Suprapubic skin (tissue), 4 donors: Measurements from ENCODE around the gene FAM83G. TPM values are rescaled to one million over a fixed set of nuclear protein-coding genes. Genes with fewer than 3 reads are reported as not detected.
"Not testable (repeated sequence)": the region's sequence is repeated elsewhere in the genome, so short reads cannot be mapped to it uniquely, and the experiment has no call there.

Experiments
- DNase-seq, 2 donors: peaks; one replicate each; pipeline ENCODE4 v3.0.0-alpha.2; 2019; ENCODE audit warnings: low spot score in 2 of 2
- H3K27ac ChIP-seq: fragments of 200-600 bp; sonication (generic); one replicate; pipeline ENCODE4 v1.5.1; 2019
- H3K27me3 ChIP-seq: fragments of 200-600 bp; sonication (generic); one replicate; pipeline ENCODE4 v1.5.1; 2019
- H3K36me3 ChIP-seq: fragments of 200-600 bp; sonication (generic); one replicate; pipeline ENCODE4 v1.5.1; 2019
- H3K4me1 ChIP-seq: fragments of 200-600 bp; sonication (generic); one replicate; pipeline ENCODE4 v1.5.1; 2019
- H3K4me3 ChIP-seq: fragments of 200-600 bp; sonication (generic); one replicate; pipeline ENCODE4 v1.5.1; 2019; ENCODE audit warnings: mild to moderate bottlenecking
- H3K9me3 ChIP-seq: fragments of 200-600 bp; sonication (generic); one replicate; pipeline ENCODE4 v1.5.1; 2019
- EP300 ChIP-seq: sonication (generic); formaldehyde crosslinking; IDR thresholded peaks from one replicate; pipeline ENCODE4 v1.6.1; 2017; ENCODE audit warnings: antibody characterized with exemption
- POLR2A ChIP-seq, 2 donors: fragments of 450-650 bp; IDR thresholded peaks; one replicate each; pipeline ENCODE4 v1.6.1; 2017; ENCODE audit warnings: antibody characterized with exemption in 2 of 2, mild to moderate bottlenecking in 2 of 2, moderate library complexity in 2 of 2
- POLR2AphosphoS5 ChIP-seq, 3 donors: sonication (generic); formaldehyde crosslinking; IDR thresholded peaks; one replicate each; pipeline ENCODE4 v1.6.1; 2017; ENCODE audit warnings: antibody characterized with exemption in 3 of 3
- WGBS: methylation state at CpG from one replicate; pipeline ENCODE4 v1.1.5; 2018; 5-methylcytosine and 5-hydroxymethylcytosine counted together
- total RNA-seq, 4 donors: library from RNA; depleted of rRNA; stranded (reverse); fragments of >200 nt; gene quantifications; one replicate each; pipeline ENCODE4 v1.1.0, GENCODE V29; 2016
- TF ChIP-seq, protein P1 (sequence below), 2 donors: fragments of 200-600 bp in 1 of 2; fragments of 450-650 bp in 1 of 2; sonication (generic) in 1 of 2; IDR thresholded peaks; one replicate each; pipeline ENCODE4 v1.5.1; 2016 to 2019; ENCODE audit warnings: antibody characterized with exemption in 2 of 2, mild to moderate bottlenecking in 1 of 2, moderate library complexity in 1 of 2

FAM83G gene
- 100 to 1,000 TPM; 205 to 261 (median 210) TPM for total RNA-seq

DNA sequence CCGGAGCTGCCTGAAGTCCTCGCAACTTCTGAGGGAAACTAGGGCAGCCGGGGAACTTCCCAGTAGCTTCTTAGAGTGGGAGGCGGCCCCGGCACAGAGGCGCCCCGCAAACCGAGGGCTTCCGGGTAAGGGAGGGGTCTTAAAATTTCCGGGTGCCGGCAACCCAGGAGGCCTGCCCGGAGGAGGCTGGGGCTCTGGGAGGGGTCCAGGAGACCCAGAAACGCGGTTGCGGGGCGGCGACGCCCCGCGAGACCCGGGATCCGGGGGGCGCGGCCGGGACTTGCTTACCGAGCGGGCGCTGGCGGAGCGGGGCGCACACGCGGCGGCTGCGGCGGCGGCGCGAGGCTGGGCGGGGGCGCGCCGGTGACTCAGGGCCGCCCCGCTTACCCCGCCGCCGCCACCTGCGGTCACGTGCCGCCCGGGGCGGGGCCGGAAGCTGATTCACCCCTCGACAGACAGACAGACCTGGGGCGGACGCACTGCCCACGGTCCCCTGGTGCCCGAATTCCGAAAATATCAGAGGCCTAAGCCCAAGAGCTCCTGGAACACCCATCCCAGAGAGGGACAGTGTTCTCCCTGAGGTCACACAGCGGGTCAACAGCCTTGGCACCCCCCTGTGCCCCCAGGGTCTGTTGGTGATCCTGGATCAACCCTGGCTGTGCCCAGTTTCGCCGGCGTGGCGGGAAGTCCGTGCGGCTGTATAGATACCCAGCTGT lies at the start of gene FAM83G:
FAM83G (minus strand) TSS at position 344 of the 716 bp plus-strand sequence. CDS start 723 bp downstream, outside the sequence.
- peaks cover 54% of the 10 kb centered on the region for H3K4me1 ChIP-seq
- no peaks in the 10 kb centered on the region for H3K27me3 ChIP-seq
- TF ChIP-seq EP300 (no peak), POLR2AphosphoS5 (IDR thresholded peaks at IDR 0.05) (no peak), POLR2A (IDR thresholded peaks at IDR 0.05) (no peak)
- TF ChIP-seq, protein P1, sequence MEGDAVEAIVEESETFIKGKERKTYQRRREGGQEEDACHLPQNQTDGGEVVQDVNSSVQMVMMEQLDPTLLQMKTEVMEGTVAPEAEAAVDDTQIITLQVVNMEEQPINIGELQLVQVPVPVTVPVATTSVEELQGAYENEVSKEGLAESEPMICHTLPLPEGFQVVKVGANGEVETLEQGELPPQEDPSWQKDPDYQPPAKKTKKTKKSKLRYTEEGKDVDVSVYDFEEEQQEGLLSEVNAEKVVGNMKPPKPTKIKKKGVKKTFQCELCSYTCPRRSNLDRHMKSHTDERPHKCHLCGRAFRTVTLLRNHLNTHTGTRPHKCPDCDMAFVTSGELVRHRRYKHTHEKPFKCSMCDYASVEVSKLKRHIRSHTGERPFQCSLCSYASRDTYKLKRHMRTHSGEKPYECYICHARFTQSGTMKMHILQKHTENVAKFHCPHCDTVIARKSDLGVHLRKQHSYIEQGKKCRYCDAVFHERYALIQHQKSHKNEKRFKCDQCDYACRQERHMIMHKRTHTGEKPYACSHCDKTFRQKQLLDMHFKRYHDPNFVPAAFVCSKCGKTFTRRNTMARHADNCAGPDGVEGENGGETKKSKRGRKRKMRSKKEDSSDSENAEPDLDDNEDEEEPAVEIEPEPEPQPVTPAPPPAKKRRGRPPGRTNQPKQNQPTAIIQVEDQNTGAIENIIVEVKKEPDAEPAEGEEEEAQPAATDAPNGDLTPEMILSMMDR (IDR thresholded peaks at IDR 0.05), result no peak
- no peaks in the 10 kb centered on the region for H3K36me3 ChIP-seq
- no peaks in the 10 kb centered on the region for H3K9me3 ChIP-seq
- 9% methylated on average over 39 of the region's 67 CpGs for WGBS
- DNase-seq, result no peak
- H3K4me3 ChIP-seq, result peak within 1 kb of the TSS; percentile 68
- H3K27ac ChIP-seq, result peak within 1 kb of the TSS; percentile 88

- not testable (repeated sequence) for H3K4me3 ChIP-seq, H3K27me3 ChIP-seq, H3K9me3 ChIP-seq, H3K4me1 ChIP-seq, DNase-seq, H3K27ac ChIP-seq, H3K36me3 ChIP-seq
- no CpG with 5 or more reads among the region's 7 CpGs for WGBS
Observed at GRCh38 chr17:19048826-19049225, 44.3 kb upstream of the FAM83G start.

GRCh38 chr17:19047510-19047909 lies 42.9 kb upstream of the FAM83G start:
- H3K27me3 ChIP-seq, H3K4me3 ChIP-seq, H3K4me1 ChIP-seq, H3K9me3 ChIP-seq, H3K36me3 ChIP-seq, H3K27ac ChIP-seq: not testable (repeated sequence)
- DNase-seq, result peak in 1 of 2 donors; percentile 37
- WGBS, result 100% methylated on average over 3 of the region's 7 CpGs

- not testable (repeated sequence) for H3K27me3 ChIP-seq, H3K27ac ChIP-seq, H3K4me3 ChIP-seq, H3K36me3 ChIP-seq, H3K9me3 ChIP-seq, DNase-seq, H3K4me1 ChIP-seq
- WGBS, result no CpG with 5 or more reads among the region's 12 CpGs
Observed at GRCh38 chr17:19046782-19047375, 42.3 kb upstream of the FAM83G start, which contains the start of gene GRAP. Gene GRAP, minus strand, starts transcription at chr17:19046957. Its CDS starts 31 bp downstream, at chr17:19046926.

DNA sequence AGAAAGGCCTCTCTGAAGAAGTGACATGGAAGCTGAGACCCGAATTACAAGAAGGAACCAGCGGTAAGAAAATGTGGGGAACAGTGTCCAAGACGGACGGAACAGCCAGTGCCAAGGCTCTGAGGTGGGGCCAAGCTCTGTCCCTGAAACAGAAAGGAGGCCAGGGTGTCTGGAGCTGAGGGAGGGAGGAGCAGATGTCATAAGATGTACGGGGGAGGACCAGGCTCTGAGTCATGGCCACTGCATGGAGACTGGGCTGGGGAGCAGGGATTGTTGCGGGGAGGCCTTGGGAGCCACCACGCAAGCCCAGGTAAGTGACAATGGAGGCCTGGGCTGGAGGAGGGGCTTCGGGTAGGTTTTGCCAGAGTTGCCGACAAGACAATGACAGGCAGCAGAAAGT lies 40.1 kb upstream of the FAM83G start:
- not testable (repeated sequence) for H3K4me1 ChIP-seq, H3K36me3 ChIP-seq, DNase-seq, H3K27ac ChIP-seq, H3K27me3 ChIP-seq, H3K9me3 ChIP-seq, H3K4me3 ChIP-seq
- no CpG with 5 or more reads among the region's 9 CpGs for WGBS

- H3K36me3 ChIP-seq, H3K4me3 ChIP-seq, H3K9me3 ChIP-seq, DNase-seq, H3K27ac ChIP-seq, H3K4me1 ChIP-seq, H3K27me3 ChIP-seq: not testable (repeated sequence)
- WGBS, result no CpG with 5 or more reads among the region's 8 CpGs
Observed at GRCh38 chr17:19043032-19043431, 38.5 kb upstream of the FAM83G start.

DNA sequence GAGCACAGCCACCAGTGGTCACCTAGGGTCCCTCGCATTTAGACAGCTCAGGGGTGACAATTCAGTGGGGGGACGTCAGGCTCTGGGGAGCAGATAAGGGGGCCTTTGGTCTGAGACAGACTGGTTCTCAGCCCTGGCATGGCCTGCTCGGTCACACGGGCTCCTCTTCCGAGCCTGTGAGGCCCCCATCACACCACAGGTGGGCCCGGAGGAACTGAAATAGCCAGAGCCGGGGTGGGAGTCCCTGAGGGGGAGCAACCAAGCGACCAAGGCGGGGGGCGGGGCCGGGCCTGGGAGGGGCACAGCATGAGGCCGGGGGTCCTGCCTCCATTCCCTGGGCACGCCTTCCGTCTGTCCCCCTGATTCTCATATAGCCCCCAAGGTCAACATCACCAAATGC lies 37.8 kb upstream of the FAM83G start:
- DNase-seq, H3K4me1 ChIP-seq, H3K27ac ChIP-seq, H3K27me3 ChIP-seq, H3K9me3 ChIP-seq, H3K36me3 ChIP-seq, H3K4me3 ChIP-seq: not testable (repeated sequence)
- WGBS, result no CpG with 5 or more reads among the region's 14 CpGs

- H3K4me1 ChIP-seq, H3K27ac ChIP-seq, H3K9me3 ChIP-seq, H3K4me3 ChIP-seq, H3K36me3 ChIP-seq, H3K27me3 ChIP-seq: not testable (repeated sequence)
- no CpG with 5 or more reads among the region's 10 CpGs for WGBS
- DNase-seq, result peak in 1 of 2 donors; percentile 32
Observed at GRCh38 chr17:19041871-19042270, 37.3 kb upstream of the FAM83G start.

DNA sequence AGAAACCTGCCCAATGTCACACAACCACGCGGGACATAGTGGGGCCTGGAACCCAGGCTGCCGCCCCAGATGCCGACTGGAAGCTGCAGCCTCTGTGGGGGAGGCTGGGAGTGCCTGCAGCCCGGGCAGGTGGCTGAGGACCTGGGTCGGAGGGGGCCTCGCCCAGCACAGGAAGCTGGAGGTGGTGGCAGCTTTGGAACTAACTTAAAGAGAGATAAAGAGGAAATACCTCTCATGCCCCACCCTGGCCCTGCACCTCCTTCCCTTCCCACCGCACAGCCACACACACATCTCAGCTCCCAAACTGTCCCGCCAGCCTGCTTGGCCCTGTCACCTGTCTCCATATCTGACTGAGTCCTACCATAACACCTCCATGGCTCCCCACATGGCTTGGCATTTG lies 35.8 kb upstream of the FAM83G start:
- no CpG with 5 or more reads among the region's 9 CpGs for WGBS
- H3K4me1 ChIP-seq, H3K9me3 ChIP-seq, DNase-seq, H3K27ac ChIP-seq, H3K4me3 ChIP-seq, H3K36me3 ChIP-seq, H3K27me3 ChIP-seq: not testable (repeated sequence)

- not testable (repeated sequence) for H3K4me3 ChIP-seq, H3K4me1 ChIP-seq, H3K9me3 ChIP-seq, H3K36me3 ChIP-seq, H3K27ac ChIP-seq, H3K27me3 ChIP-seq, DNase-seq
- no CpG with 5 or more reads among the region's 12 CpGs for WGBS
Observed at GRCh38 chr17:19038730-19039129, 34.2 kb upstream of the FAM83G start.

DNA sequence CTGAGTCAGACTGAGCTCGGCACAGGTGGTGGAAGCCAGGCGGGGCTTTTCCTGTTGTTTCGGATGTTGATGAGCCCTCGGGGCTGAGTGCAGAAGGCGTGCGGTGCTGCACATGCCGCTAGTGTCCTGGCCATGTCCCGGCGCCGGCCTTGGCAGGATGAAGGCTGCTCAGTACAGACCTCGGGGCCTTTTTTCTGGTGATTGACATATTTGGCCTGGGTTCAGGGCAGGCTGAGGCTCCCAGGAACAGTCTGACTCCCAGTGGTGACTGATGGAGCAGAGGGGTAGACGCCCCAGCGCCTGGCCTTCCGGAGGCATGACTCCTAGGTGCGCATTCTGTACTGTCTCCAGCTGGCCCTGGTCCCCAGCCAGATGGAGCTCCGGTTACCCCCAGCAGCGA lies 33.4 kb upstream of the FAM83G start:
- not testable (repeated sequence) for H3K4me1 ChIP-seq, DNase-seq

DNA sequence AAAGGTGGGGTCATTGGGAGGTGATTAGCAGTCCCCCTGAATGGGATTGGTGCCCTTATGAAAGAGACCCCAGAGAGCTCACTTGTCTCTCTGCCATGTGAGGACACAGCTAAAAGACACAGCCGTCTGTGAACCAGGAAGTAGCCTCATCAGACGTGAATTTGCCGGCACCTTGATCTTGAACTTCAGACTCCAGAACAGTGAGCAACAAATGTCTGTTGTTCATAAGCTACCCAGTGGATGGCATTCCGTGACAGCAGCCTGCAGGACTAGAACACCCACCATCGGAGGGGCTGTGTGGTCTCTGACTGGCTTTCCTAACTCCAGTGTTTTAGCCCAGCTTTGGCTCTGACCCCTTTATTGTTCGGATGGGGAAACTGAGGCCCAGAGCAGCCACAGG lies 33.0 kb upstream of the FAM83G start:
- H3K27me3 ChIP-seq, H3K27ac ChIP-seq, DNase-seq, H3K4me3 ChIP-seq, H3K4me1 ChIP-seq, H3K36me3 ChIP-seq, H3K9me3 ChIP-seq: not testable (repeated sequence)
- WGBS, result no CpG with 5 or more reads among the region's 6 CpGs

More for the DNA sequence above, 33.4 kb upstream of the FAM83G start:
- H3K36me3 ChIP-seq, H3K4me3 ChIP-seq, H3K27me3 ChIP-seq, H3K9me3 ChIP-seq, H3K27ac ChIP-seq: not testable (repeated sequence)
- no CpG with 5 or more reads among the region's 17 CpGs for WGBS

GRCh38 chr17:19036186-19036585 lies 31.6 kb upstream of the FAM83G start:
- not testable (repeated sequence) for H3K27ac ChIP-seq, H3K36me3 ChIP-seq, H3K9me3 ChIP-seq, H3K4me3 ChIP-seq, DNase-seq, H3K4me1 ChIP-seq, H3K27me3 ChIP-seq
- no CpG with 5 or more reads among the region's 6 CpGs for WGBS
